CD14-positive monocyte (primary cell): Measurements from ENCODE around the gene CHRNA4. TPM values are rescaled to one million over a fixed set of nuclear protein-coding genes. Genes with fewer than 3 reads are reported as not detected.

Source experiments
- DNase-seq, 3 donors: peaks; one replicate each; pipeline ENCODE4 v3.0.0-alpha.2; 2011 to 2022
- H2AFZ ChIP-seq: 2 replicates; pipeline ENCODE4 v1.6.0; 2012; ENCODE audit warnings: mild to moderate bottlenecking, low read depth, low read length, inconsistent platforms; ENCODE audit not compliant: insufficient read depth, poor library complexity, severe bottlenecking
- H3K27ac ChIP-seq, 2 donors: 1 replicate in 1 of 2; 2 replicates in 1 of 2; pipeline ENCODE4 v1.5.1; 2012 to 2013; ENCODE audit warnings: low read length in 2 of 2, control low read depth in 1 of 2, inconsistent platforms in 1 of 2, low read depth in 1 of 2, mild to moderate bottlenecking in 1 of 2
- H3K27me3 ChIP-seq, 2 donors: one replicate each; pipeline versions ENCODE4 v1.6.0 to v1.6.1; 2011 to 2013; ENCODE audit warnings: low read length in 2 of 2; ENCODE audit not compliant: control insufficient read depth in 2 of 2, insufficient read depth in 2 of 2
- H3K36me3 ChIP-seq, 2 donors: replicated peaks in 1 of 2; 1 replicate in 1 of 2; 2 replicates in 1 of 2; pipeline versions ENCODE4 v1.5.1 to v1.6.1; 2012 to 2013; ENCODE audit warnings: low read length in 2 of 2, control low read depth in 1 of 2, inconsistent platforms in 1 of 2, mild to moderate bottlenecking in 1 of 2; ENCODE audit not compliant: insufficient read depth in 2 of 2, control insufficient read depth in 1 of 2
- H3K4me1 ChIP-seq, 2 donors: 1 replicate in 1 of 2; 2 replicates in 1 of 2; pipeline versions ENCODE4 v1.5.1 to v1.6.1; 2012 to 2013; ENCODE audit warnings: low read length in 2 of 2, control low read depth in 1 of 2, inconsistent platforms in 1 of 2, mild to moderate bottlenecking in 1 of 2, moderate library complexity in 1 of 2; ENCODE audit not compliant: insufficient read depth in 2 of 2, control insufficient read depth in 1 of 2
- H3K4me2 ChIP-seq: replicated peaks from 2 replicates; pipeline ENCODE3; 2012; ENCODE audit warnings: low read length, moderate library complexity, mild to moderate bottlenecking; ENCODE audit not compliant: poor library complexity, severe bottlenecking; ENCODE audit errors: extremely low read depth
- H3K4me3 ChIP-seq, 3 experiments: fragments of 200-600 bp in 1 of 3; sonication (generic) in 1 of 3; replicated peaks in 1 of 3; 1 replicate in 2 of 3; 2 replicates in 1 of 3; pipeline ENCODE4 v1.5.1; 2011 to 2013; ENCODE audit warnings: low read length in 3 of 3, mild to moderate bottlenecking in 3 of 3, control low read depth in 2 of 3, low read depth in 2 of 3, inconsistent platforms in 1 of 3, moderate library complexity in 1 of 3
- H3K79me2 ChIP-seq: 2 replicates; pipeline ENCODE4 v1.6.0; 2012; ENCODE audit warnings: mild to moderate bottlenecking, control low read depth, inconsistent platforms, low read length, moderate library complexity; ENCODE audit not compliant: insufficient read depth
- H3K9ac ChIP-seq: 2 replicates; pipeline ENCODE4 v1.6.0; 2017; ENCODE audit warnings: low read length, mild to moderate bottlenecking; ENCODE audit not compliant: insufficient read depth, poor library complexity, severe bottlenecking
- H3K9me3 ChIP-seq, 2 donors: replicated peaks in 1 of 2; 1 replicate in 1 of 2; 2 replicates in 1 of 2; pipeline versions ENCODE4 v1.5.1 to v1.6.1; 2012 to 2013; ENCODE audit warnings: low read length in 2 of 2, control low read depth in 1 of 2; ENCODE audit not compliant: control insufficient read depth in 1 of 2, insufficient read depth in 1 of 2
- H4K20me1 ChIP-seq: 2 replicates; pipeline ENCODE4 v1.6.0; 2012; ENCODE audit warnings: mild to moderate bottlenecking, low read length, control low read depth, moderate library complexity; ENCODE audit not compliant: insufficient read depth
- H3K27ac Mint-ChIP-seq, 7 donors: one replicate each; pipeline ENCODE4 v1.8.0; 2020; ENCODE audit warnings: mild to moderate bottlenecking in 7 of 7, mixed read lengths in 7 of 7, moderate library complexity in 6 of 7, inconsistent platforms in 2 of 7
- H3K27me3 Mint-ChIP-seq, 3 donors: one replicate each; pipeline ENCODE4 v1.8.0; 2021 to 2022; ENCODE audit warnings: low read depth in 3 of 3, mild to moderate bottlenecking in 3 of 3, mixed read lengths in 3 of 3, moderate library complexity in 3 of 3, inconsistent platforms in 1 of 3
- H3K36me3 Mint-ChIP-seq, 2 donors: one replicate each; pipeline ENCODE4 v1.8.0; 2020; ENCODE audit warnings: mixed read lengths in 2 of 2, inconsistent platforms in 1 of 2, mild to moderate bottlenecking in 1 of 2
- H3K4me1 Mint-ChIP-seq: one replicate; pipeline ENCODE4 v1.8.0; 2020; ENCODE audit warnings: mild to moderate bottlenecking, mixed read lengths
- H3K4me3 Mint-ChIP-seq, 2 donors: one replicate each; pipeline ENCODE4 v1.8.0; 2020; ENCODE audit warnings: mild to moderate bottlenecking in 2 of 2, mixed read lengths in 2 of 2, moderate library complexity in 1 of 2
- H3K9me3 Mint-ChIP-seq, 7 donors: one replicate each; pipeline ENCODE4 v1.8.0; 2020 to 2022; ENCODE audit warnings: mixed read lengths in 7 of 7, mild to moderate bottlenecking in 6 of 7, moderate library complexity in 6 of 7, inconsistent platforms in 2 of 7
- WGBS: methylation state at CpG from one replicate; pipeline ENCODE4 v1.1.5; 2013; ENCODE audit warnings: missing lambda C conversion rate; ENCODE audit not compliant: insufficient coverage; 5-methylcytosine and 5-hydroxymethylcytosine counted together
- intact Hi-C, 2 donors: fragments of 100-400 bp; cut with micrococcal nuclease; formaldehyde crosslinking; loops; one replicate each; pipeline versions ENCODE4 v1.15.0 to v1.15.1; 2023
- polyA plus RNA-seq, 3 donors: library from polyadenylated mRNA; depleted of rRNA in 1 of 3; unstranded in 2 of 3; stranded (reverse) in 1 of 3; fragments of 300-500 nt in 2 of 3; fragments of >200 nt in 1 of 3; fragmentation: Illumina TruSeq in 2 of 3; gene quantifications; 1 replicate in 2 of 3; 2 replicates in 1 of 3; pipeline ENCODE4 v1.2.3, GENCODE V29; 2012 to 2021
- TF ChIP-seq, protein P1 (sequence below): fragments of 200-600 bp; IDR thresholded peaks from one replicate; pipeline ENCODE4 v1.8.0; 2022; ENCODE audit warnings: antibody characterized with exemption, mild to moderate bottlenecking

Gene CHRNA4
- polyA plus RNA-seq, 3 donors: not detected

DNA sequence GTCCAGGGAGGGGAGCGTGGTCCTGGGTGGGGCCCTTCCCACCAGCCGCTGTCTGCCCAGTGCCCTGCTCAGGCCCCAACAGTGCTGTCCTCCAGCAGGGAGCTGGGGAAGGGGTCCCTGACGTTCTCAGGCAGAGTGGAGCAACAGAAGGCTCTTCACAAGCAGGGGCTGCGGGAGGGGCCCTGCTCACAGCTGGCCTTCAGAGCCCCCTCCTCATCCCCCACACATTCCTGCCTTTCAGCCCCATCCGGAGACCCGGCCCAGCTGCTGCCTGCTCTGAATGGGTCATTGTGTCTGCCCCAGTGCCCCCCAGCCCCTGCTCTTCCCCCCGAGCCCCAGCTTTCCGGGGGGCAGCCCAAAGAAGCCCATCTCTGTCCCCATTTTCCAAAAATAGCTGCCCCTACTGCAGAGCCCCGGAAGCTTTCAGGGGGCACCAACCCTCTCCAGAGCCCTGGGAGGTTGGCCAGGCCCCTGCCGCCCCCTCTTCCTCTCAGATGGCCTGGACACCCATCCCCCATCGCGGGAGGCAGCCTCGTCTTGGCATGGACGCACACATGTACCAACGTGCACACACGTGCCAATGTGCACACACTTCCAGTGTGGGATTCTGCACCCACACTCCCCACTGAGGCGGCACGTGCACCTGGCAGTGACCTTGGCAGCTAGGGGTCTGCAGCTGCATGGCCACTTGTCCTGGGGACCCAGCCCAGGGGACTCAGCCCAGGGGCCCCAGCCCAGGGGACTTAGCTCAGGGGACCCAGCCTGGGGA, 64.4 kb downstream of the CHRNA4 start:
- DNase-seq: no peak
- no peak overlapping the region for H3K27ac Mint-ChIP-seq
- H3K36me3 ChIP-seq: no peaks in the 10 kb centered on the region

DNA sequence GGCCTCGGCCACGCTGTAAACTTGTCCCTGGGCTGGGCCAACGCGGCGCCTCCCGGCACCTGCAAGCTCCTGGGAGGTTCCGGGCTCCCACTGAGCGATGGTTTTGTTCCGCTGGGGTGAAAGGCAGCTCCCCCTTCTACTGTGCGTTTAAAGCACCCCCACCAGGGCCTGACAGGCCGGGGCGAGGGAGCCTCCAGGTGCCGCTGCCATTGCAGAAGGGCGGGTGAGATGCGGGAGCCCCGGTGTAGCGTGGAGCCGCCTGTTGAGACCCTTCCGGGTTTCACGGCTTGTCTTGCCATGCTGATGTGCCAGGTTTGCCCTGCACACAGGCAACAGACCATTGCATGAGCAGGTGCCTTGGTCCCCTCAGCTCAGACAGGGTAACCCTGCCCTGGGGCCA, 65.3 kb downstream of the CHRNA4 start:
- H3K36me3 Mint-ChIP-seq: no peaks in the 10 kb centered on the region
- Histone ChIP-seq H3K9me3 (no peaks in the 10 kb centered on the region), H3K9ac (no peak overlapping the region), H3K36me3 (no peaks in the 10 kb centered on the region), H3K4me1 (no peaks in the 10 kb centered on the region), H3K27ac (no peak overlapping the region), H4K20me1 (peaks cover 3% of the 10 kb centered on the region), H3K27me3 (peaks cover 0 to 17% of the 10 kb centered on the region in 2 donors), H3K4me2 (no peak overlapping the region), H2AFZ (no peak overlapping the region), H3K79me2 (no peaks in the 10 kb centered on the region), H3K4me3 (no peak overlapping the region)
- 12% methylated on average over 20 of the region's 20 CpGs for WGBS
- H3K27ac Mint-ChIP-seq: no peak overlapping the region
- intact Hi-C loops: no loop called here
- no peaks in the 10 kb centered on the region for H3K4me1 Mint-ChIP-seq
- TF ChIP-seq, protein P1, sequence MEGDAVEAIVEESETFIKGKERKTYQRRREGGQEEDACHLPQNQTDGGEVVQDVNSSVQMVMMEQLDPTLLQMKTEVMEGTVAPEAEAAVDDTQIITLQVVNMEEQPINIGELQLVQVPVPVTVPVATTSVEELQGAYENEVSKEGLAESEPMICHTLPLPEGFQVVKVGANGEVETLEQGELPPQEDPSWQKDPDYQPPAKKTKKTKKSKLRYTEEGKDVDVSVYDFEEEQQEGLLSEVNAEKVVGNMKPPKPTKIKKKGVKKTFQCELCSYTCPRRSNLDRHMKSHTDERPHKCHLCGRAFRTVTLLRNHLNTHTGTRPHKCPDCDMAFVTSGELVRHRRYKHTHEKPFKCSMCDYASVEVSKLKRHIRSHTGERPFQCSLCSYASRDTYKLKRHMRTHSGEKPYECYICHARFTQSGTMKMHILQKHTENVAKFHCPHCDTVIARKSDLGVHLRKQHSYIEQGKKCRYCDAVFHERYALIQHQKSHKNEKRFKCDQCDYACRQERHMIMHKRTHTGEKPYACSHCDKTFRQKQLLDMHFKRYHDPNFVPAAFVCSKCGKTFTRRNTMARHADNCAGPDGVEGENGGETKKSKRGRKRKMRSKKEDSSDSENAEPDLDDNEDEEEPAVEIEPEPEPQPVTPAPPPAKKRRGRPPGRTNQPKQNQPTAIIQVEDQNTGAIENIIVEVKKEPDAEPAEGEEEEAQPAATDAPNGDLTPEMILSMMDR: no peak
- peak overlapping the region in 1 of 2 donors; percentile 46 for H3K4me3 Mint-ChIP-seq
- DNase-seq: no peak
- H3K9me3 Mint-ChIP-seq: peaks cover 0 to 2% (median 0%) of the 10 kb centered on the region in 7 donors
- H3K27me3 Mint-ChIP-seq: peaks cover 19 to 43% (median 24%) of the 10 kb centered on the region in 3 donors

More for the DNA sequence above, 64.4 kb downstream of the CHRNA4 start:
- WGBS: 54% methylated on average over 18 of the region's 18 CpGs
- Histone ChIP-seq H3K27ac (no peak overlapping the region), H4K20me1 (no peaks in the 10 kb centered on the region), H3K79me2 (no peaks in the 10 kb centered on the region), H2AFZ (no peak overlapping the region), H3K4me3 (no peak overlapping the region), H3K9me3 (no peaks in the 10 kb centered on the region), H3K4me1 (no peaks in the 10 kb centered on the region), H3K9ac (no peak overlapping the region), H3K4me2 (no peak overlapping the region), H3K27me3 (peaks cover 0 to 17% of the 10 kb centered on the region in 2 donors)
- peaks cover 23 to 45% (median 27%) of the 10 kb centered on the region in 3 donors for H3K27me3 Mint-ChIP-seq
- TF ChIP-seq, protein P1: no peak
- H3K9me3 Mint-ChIP-seq: peaks cover 3 to 8% (median 4%) of the 10 kb centered on the region in 7 donors
- H3K36me3 Mint-ChIP-seq: no peaks in the 10 kb centered on the region
- no peaks in the 10 kb centered on the region for H3K4me1 Mint-ChIP-seq
- no peak overlapping the region for H3K4me3 Mint-ChIP-seq
- intact Hi-C loops: no loop called here
